Activated T-cell treated with anti-CD3 and anti-CD28 coated beads for 1 hour (primary cell): ENCODE measurements around the gene ZC3H12D.
"Not testable (repeated sequence)": the region's sequence is repeated elsewhere in the genome, so short reads cannot be mapped to it uniquely, and the experiment has no call there.

Source experiments
- DNase-seq: peaks from one replicate; pipeline ENCODE4 v3.0.0-alpha.2; 2020; ENCODE audit warnings: low read depth

Gene ZC3H12D

DNA sequence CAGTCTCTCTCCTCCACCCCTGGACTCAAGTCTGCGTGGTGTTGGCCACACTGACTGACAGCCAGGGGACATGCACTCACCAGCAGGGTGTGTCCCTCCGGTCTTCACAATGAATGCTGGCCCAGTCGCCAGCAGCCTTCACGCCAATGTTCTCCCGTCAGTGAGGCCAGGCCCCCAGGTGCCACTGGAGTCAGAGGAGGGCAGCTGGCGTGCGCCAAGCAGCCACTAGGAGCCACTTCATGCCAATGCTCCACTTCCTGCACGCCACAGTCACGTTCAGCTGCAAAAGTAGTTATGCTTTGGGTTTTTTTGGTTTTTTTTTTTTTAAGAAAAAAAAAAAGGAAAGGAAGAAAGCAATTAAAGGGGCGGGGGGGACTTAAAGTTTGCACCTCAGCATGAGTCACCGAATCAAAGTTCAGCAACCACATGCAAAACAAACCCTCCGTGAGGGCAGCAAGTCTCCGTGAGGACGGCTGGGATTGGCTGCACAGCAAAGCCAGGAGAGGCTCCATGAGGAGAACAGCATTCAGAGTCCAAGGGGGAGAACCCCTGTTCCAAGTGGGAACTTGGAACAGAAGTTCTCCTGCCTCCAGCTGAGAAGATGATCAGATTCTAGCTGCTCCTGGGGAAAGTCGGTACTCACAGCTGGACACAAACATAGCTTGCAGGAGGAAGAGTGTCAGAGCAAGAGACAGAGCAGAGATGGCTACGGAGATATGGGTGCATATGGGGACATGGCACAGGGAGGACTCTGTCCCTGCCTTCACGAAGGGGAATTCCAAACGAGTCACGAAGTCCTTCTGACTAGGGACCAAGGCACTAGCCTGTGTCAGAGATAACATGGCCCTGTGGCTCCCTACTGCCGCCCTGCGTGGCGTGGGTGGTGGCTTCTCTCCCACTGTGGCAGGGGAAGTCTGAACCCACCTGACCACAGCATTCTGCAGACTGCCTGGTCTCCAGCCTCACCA is at the start of gene ZC3H12D:
ZC3H12D (minus strand) TSS at position 282 of the 968 bp plus-strand sequence. CDS start 10,471 bp downstream, outside the sequence.
- DNase-seq = peak; percentile 65

DNA sequence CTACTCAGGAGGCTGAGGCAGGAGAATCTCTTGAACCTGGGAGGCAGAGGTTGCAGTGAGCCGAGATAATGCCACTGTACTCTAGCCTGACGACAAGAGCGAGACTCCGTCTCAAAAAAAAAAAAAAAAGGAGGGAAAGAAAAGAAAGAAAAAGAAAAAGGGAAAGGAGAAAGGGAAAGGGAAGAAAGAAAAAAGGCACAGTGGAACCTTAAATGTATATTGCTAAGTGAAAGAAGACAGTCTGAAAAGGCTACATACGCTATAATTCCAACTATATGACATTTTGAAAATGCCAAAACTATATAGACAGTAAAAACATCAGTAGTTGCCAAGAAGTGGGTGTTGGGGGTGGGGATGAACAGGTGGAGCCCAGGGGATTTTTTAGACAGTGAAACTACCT is 44.8 kb upstream of the ZC3H12D start:
- DNase-seq = no peak

DNA sequence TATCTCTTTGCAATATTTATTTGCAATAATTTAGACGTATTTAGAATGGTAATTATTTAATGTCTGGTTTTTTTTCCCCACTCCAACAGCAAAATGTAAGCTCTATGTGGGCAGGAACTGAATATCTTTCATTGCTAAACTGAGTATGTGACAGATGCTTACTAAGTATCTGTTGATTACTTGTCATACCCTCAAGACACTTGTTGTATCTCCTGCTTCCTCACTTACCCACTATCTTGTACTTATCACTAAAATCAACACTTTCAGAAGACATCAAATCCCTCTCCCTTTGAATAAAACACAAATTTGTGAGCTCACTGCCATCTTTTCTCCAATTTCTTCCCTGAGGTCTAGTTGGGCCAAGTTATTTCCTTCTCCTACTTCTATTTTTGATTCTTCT is 30.7 kb upstream of the ZC3H12D start:
- no peak for DNase-seq

DNA sequence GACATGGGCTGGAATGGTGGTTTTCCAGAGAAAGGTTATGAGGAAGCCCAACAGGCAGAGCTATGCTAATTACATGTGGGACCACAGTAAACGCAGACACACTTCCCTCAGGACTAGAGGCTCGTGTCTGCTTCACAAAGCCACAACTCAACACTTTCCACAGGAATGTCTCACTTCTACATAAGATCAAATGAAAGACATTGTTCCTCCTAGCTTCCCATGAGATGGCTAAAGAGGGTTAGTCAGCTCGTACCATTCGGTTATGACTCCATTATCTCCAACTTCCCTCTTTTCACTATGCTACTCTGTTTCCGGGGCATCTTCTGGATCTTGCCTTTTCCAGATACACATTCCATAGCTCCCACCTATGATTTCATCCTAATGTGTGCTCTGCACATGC is 29.1 kb upstream of the ZC3H12D start:
- DNase-seq = no peak

DNA sequence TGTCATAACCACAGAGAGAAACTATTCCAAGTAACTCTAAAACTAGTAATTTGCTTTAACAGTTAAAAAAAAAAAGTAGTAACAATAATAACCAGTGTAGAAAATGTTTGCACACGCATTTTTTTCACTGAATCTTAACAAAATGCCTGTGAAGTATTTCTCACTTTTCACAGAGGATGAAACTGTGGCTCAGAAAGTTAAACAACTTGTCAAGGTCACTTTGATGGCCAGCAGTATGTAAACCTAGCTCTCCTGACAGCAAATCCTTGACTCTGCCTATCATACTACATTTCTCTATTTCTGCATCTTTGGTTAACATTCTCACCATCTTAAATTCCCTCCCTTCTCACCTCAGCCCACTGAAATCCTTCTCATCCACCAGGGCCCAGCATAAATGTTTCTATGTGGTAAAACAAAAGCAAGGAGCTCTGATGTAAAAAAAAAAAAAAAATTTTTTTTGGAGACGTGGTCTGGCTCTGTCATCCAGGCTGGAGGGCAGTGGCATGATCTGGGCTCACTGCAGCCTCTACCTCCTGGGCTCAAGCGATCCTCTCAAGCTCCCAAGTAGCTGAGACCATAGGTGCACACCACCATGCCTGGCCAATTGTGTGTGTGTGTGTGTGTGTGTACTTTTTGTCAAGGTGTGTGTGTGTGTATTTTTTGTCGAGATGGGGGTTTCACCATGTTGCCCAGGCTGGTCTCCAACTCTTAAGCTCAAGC is 26.1 kb upstream of the ZC3H12D start:
- DNase-seq = no peak

DNA sequence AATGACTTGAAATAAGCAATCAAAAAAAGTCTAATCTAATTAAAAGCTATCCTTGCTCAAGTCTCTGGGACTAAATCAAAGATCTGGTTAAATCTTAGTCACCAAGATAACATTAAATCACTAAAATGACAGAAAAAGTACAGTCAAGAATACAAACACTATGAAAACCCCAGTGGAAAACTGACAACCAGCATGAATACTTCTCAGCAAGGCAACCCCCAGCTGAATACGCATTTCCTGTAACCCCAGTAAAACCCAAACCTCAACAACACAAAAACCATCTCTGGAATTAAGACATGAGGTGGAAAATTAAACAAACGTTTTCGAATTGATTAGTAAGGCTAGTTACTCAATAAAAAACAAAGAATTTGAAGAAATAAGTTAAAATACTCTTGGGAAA is 23.7 kb upstream of the ZC3H12D start:
- no peak for DNase-seq

DNA sequence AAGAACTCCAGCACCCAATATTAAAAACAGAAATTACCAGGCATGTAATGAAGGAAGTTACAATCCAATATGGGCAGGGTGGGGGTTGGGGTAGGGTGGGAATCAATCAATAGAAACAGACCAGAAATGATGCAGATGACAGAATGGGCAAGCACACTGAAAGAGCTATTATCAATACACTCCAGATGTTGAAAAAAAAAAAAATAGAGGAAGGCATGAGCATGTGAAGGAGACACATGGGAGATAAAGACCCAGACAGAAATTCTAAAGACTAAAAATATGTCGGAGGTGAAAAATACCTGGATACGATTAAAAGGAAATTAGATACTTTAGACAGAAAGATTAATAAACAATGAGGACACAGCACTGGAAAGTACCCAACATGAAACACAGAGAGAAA is 19.1 kb upstream of the ZC3H12D start:
- DNase-seq = no peak

DNA sequence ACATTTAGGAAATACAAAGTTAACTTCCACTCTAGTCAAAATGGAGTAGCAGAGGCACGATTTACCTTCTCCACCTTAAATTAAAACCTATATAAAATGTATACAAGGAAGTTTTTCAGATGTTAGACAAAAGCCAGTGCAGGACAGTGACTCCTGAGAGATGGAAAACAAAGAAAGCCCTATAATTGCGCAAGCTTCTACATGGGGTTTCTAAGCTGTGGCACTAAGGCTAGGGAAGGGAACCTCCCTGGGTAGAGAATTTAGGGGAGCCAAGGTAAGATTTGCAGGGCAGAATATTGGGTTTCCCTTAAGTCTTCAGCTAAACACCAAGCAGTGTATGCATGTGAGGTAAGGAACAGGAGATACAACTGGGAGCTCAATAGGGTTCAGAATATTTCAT is 18.5 kb upstream of the ZC3H12D start:
- no peak for DNase-seq

DNA sequence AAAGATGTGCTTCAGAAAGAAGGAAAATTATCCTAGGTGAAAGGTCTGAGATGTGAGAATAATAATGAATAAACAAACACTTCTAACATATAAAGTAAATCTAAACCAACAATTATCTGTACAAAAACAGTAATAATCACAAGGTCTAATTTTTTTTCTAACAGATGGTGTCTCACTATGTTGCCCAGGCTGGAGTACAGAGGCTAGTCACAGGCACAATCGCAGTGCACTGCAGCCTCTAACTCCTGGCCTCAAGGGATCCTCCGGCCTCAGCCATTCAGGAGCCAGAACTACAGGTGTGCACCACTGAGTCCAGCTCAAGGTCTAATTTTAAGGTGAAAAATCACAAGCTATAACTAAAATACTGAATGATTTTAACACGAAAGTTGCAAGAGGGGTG is 17.0 kb upstream of the ZC3H12D start:
- DNase-seq = no peak

DNA sequence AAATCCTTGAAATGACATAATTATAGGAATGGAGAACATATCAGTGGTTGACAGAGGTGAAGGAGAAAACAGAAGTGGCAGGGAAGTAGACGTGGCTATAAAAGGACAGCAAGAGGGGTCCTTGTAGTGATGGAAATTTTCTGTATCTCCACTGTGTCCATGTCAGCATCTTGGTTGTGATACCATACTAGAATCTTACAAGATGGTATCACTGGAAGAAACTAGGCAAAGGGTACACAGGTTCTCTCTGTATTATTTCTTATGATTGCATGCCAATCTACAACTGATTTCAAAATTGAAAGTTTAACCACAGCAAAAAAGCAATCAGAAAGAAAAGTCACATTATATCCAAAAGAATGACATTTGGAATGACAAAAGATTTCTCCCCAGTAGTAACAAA is 16.4 kb upstream of the ZC3H12D start:
- no peak for DNase-seq

DNA sequence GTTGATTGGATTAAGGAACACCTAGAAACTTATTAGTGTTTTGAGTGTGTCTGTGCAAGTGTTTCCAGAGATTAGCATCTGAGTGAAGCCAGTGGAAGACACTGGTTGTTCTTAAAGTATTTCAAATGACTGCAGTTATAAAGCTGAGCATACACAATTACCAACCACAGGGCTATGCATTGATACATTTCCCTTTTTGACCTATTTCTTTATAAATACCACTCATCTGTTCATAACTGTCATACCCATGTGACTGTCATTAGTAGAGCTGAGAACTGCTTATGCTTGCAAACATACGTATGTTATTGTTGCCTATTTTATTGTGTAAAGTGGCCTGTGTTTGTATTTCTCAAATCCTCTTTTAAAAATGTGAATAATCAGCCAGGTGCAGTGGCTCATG is 15.3 kb upstream of the ZC3H12D start:
- no peak for DNase-seq

DNA sequence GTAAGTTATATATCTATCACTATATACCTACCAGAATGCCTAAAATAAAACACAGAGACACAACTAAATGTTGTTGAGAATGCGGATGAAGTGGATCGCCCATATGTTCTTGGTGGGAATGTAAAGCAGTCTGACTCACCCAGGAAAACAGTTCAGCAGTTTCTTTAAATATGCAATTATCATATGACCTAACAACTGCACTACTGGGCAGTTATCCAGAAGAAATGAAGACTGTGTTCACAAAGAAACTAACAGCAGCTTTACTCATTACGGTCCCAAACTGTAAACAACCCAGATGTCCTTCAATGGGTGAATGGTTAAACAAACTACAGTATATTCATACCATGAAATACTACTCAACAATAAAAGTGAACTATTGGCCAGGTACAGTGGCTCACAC is 14.3 kb upstream of the ZC3H12D start:
- no peak for DNase-seq

DNA sequence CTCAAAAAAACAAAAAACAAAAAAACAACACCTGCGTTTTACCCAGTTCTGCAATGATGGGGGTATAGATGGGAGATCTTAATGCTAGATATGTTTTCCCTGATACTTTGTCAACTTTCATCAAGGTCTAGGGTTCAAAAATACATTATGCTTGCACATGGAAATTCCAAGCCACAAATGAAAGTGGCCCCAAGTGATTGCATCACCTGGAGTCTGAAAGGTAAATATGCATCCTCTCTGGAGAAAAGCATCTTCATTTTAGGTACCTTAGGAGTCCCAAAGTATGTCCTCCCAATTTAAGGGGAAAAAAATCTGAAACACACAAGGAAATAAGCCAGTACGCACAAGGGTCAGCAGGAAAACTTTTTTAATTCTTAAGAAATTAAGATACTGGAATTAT is 12.6 kb upstream of the ZC3H12D start:
- no peak for DNase-seq

DNA sequence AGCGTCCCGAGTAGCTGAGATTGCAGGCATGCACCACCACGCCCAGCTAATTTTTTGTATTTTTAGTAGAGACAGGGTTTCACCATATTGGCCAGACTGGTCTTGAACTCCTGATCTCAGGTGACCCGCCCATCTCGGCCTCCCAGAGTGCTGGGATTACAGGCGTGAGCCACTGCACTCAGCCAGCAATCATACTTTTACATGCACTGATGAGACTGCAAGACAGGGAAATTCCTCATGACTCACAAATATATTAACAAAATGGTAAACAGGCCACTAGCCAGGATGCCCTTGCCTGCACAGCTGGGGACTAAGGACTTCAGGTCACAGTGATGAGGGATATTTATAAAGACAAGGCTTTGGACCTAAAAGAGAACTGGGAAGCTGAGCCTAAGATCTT is 11.8 kb upstream of the ZC3H12D start:
- not testable (repeated sequence) for DNase-seq

DNA sequence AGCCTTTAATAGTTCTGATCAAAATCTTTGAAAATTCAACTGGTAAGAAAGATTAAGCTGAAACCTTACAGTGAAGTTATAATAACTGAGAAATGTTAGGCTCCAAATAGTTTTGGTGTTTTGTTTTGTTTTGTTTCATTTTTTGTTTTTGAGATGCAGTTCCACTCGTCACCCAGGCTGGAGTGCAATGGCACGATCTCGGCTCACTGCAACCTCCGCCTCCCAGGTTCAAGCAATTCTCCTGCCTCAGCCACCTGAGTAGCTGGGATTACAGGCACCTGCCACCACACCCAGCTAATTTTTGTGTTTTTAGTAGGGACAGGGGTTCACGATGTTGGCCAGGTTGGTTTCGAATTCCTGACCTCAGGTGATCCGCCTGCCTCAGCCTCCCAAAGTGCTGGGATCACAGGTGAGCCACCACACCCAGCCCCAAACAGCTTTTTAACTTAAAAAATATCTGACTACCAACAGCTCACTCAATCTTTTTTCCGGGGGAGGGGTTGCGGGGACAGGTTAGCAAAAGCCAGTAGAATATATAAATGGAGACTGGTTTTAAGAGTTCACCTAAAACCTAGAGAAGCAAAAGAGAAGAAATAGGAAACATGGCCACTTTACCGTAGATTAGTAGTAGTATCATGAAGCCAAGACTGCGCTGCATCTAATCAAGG is 10.7 kb upstream of the ZC3H12D start:
- not testable (repeated sequence) for DNase-seq

DNA sequence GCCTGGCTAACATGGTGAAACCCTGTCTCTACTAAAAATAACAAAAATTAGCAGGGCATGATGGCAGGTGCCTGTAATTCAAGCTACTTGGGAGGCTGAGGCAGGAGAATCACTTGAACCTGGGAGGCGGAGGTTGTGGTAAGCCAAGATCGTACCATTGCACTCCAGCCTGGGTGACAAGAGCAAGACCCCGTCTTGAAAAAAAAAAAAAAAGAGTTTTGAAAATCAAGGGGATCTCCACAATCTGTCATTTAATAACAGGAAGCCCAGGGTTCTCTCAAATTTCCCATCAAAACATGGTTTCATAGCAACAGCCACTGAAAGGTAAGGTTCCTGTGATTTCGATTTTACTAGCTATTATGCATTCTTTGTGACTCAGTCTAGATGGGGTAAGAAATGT is 10.0 kb upstream of the ZC3H12D start:
- not testable (repeated sequence) for DNase-seq

DNA sequence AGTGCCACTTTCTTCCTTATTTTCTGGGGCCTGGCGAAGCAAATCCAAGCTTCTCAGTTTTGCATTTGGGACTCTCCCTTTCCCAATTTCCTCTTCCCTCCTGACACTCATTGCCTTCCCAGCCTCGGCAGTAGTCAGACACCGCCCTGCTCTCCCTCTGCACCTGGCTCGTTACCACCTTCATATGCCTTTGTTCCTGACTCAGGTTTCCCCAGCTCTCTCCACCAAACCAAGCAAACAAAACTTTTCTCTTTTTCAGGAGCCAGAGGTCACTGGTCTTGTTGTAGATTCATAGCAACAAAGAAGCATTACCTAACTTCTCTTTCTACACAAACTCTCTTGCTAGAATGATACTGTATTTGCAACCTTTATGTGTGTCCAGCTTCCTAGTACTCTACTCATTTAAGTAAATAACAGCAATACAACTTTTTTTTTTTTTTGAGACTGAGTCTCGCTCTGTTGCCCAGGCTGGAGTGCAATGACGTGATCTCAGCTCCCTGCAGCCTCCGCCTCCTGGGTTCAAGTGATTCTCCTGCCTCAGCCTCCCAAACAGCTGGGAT is 9.0 kb upstream of the ZC3H12D start:
- DNase-seq = no peak

DNA sequence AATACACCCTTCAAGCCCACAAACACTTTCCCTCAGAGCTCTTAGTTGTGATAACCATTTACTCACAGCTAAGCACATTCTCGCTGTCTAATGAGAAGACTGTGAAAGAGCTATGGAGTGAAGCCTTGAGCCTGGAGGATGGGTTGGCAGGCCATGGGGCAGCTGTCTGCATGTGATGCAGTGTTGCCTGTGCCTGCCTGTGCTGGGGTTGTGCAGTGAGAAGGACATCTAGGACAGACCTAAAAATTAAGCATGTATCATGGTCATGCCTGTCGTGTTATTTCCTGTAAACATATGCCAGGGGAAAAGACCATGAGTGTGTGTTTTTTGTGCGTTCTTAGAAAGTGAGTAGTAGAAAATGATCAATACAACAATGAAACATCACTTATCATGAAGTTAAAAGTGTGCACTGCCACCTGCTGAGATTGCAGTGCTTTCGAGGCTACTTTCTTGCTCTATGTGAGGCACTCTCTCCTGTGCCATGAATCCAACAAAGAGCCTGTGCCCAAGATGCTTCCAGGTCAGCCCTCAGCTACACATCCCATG is 8.1 kb upstream of the ZC3H12D start:
- DNase-seq = no peak

DNA sequence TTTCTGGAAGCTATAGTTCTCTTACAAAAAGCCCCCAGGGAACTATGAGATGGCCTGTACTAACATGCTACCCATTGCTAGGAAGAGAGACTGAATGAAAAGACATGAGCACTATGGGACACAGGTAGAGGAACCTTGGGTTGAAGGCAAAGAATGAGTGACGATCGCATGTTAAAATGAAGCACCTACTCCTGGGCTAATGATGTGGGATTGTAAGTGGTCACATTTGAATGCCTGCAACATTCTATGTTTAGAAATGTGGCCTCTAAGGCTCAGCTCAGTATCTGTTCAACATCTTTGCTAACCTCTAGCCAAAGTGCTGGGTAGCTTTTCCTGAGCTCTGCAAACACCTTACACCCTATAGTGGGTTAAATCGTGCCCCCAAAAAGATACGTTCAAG is 5.2 kb upstream of the ZC3H12D start:
- DNase-seq = no peak

DNA sequence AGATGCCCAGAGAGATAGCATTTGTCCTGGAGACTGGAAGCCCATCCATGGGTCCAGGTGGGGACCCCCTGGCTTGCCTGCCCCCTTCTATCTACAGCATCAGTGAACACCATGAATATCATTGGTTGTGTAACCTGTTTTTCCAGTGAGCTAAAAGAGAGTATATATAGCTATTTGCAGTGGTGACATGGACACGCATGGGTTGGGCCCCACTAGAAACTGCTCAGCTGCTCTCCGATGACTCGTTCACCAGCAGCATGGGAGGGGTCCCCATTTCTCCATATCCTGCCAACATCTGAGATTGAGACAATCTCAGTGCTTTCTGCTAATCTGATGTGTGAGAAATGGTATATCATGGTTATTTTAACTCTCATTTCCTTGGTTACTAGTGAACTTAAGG is 4.0 kb upstream of the ZC3H12D start:
- no peak for DNase-seq

DNA sequence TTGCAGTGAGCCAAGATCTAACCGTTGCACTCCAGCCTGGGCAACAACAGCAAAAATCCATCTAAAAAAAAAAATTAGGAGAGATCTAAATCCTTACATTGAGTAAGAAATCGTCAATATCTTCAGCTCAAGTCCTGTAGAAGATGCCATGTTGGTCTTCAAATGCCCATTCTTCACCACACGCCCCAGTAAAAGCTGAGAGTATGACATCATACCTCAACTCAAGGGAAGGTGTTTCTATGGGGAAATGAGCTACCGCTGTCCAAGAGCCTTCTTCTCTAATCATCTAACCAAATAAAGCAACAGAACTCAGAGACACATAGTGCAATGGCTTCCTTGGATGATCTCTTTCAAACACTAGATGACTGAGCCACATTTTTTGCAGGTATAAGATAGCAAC is 2.5 kb upstream of the ZC3H12D start:
- no peak for DNase-seq
